ENCODE results near the gene TSC22D1.
A peak's percentile ranks its signal among the peaks of the same experiment; 100 is the strongest.
"Not testable (repeated sequence)": the region's sequence is repeated elsewhere in the genome, so short reads cannot be mapped to it uniquely, and the experiment has no call there.

Gene TSC22D1

DNA sequence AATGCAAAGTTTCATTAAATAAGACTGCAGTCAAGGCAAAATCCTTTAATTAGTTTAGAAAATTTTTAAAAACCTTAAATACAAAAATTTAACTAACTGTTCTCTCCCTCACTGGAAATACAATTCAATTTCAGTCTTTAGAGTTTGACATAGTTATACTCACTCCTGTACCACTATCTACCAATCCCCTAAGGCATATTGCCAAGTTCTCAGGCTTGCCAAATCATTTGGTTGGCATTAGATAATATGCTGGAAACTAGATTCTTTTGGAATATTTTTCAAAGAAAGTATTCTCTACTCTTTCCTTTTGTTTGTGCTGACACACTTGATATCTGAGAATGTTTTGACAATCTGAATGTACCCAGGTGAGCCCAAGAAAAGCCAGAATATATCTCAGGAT is 77.2 kb downstream of the TSC22D1 start:
- DNase-seq = no peak

- no peak for DNase-seq
Observed at GRCh38 chr13:44498502-44498901, 77.6 kb downstream of the TSC22D1 start.

DNA sequence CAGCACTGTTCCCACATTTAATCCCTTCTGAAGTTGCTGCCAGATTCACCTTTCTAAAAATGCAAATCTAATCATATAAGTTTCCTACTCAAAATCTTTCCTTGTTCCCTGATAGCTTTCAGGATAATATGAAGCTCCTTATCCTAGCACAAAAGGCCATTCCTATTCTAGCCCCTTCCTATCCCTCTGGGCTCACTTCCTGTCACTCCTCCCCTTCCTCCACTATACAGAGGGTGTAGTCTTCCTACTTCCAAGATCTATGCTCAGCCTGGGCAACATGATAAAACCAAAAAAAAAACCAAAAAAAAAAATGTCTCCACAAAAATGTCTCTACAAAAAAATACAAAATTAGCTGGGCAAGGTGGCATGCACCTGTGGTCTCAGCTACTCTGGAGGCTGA is 78.3 kb downstream of the TSC22D1 start:
- DNase-seq = no peak

DNA sequence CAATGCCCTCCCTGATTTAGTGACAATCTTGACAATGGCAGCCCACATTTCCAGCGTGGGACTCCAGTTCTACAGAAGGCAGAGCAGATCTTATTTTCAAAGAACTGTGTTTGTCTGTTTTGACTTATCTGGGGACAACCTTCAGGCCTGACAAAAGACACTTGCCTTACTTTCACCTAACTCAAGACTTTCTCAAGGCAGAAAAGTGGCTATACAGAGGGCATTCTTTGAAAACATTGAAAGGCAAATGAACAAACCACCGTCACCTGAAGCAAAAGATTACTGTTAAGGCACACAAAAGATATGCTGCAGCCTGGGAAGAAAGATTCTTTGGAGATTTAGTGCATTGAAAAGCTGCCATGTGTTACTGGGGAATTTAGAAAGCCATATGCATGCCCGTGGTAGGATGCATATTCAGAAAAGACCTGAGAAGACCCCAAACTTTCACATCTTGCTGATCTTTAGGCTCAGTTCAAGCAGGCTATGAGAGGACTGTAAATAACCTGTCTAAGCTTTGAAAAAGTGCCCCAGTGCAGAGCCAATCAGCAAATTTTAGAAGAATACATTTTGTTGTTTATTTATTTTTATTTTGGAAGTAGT is 82.8 kb downstream of the TSC22D1 start:
- DNase-seq = no peak

DNA sequence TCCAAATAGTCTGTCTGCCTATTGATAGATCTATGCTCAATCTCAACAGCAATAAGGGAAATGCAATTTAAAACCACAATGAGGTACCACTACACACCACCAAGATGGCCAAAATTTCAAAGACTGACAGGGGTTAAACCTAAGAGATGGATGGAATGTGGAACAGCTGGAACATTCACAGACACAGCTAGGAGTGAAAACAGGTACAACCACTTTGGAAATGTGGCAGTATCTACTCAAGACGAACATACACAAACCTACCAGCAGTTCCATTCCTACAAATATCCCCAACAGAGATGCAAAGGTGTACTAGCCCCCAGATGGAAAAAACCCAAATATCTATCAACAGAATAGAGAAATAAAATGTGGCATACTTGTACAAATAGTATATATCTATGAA is 86.4 kb downstream of the TSC22D1 start:
- DNase-seq = no peak

DNA sequence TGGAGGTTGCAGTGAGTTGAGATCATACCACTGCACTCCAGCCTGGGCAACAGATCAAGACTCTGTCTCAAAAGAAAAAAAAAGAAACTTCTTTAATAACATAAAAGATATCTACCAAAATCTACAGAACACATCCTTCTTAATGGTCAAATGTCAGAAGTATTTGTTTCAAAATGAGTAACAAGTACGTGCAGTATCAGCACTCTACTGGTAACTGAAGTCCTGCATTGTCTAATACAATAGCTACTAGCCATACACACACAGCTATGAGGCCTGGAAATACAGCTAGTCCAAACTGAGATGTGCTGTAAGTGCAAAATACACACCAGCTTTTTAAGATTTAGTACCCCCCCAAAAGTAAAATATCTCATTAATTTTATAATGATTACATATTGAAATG is 88.1 kb downstream of the TSC22D1 start:
- no peak for DNase-seq

DNA sequence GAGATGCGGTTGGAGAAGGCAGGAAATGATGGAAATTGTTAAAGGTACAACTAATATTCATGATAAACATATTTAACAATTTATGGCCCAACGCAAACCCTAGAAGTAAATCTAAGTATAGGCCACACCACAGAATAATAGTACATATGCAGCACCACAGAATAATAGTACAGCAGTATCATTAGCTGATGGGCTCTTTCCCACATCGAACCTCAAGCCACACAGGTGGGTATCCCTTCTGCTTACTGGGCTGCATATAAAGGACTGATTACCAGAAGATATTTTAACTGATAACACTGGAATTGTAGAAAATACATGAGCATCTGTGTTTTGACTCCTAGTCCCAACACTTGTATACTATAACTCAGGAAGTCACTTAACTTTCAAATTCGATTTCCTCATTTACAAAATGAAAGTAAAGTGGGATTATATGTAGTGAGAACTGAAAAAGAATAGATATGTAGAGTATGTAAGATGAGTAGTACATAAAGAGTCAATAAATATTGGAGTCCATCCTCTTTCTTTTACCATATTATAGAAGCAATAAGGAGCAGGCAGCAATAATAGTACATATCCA is 91.5 kb downstream of the TSC22D1 start:
- no peak for DNase-seq

DNA sequence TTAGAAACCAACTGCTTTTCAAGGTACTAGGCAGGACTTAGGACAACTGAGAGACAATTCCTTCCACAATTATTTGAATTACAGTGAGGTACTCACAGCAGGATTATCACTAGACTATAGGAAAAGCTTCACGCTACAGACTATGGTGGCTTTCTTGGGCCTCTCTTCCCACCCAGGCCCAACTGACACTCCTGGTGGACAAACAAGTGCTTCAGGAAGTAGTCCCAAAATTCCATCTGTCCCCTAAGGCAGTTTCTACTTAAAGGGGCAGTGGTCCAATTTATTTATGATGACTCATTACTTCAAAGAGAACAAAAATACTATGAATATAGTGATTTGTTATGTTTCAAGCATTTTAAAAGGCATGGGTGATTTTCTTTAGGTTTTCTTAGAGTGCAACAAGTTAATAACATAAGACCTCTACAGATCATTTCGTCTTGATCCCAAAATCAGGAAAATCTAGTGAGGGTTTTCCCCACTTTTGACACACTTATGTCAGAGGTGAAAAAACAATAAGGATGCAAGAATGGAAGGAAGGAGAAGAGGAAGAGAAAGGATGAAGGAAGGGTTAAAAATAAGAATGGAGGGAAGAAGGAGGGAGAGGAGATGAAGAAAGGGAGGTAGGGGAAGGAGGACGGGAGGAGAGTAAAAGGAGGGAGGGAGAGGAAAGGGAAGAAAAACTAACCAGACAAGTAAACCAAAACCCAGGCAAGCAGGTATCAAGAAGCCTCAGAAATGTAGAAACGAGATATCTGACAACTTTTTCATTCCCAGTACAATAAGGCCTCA is 101.8 kb downstream of the TSC22D1 start:
- DNase-seq = peak in 1 of 3 experiments; percentile 31

DNA sequence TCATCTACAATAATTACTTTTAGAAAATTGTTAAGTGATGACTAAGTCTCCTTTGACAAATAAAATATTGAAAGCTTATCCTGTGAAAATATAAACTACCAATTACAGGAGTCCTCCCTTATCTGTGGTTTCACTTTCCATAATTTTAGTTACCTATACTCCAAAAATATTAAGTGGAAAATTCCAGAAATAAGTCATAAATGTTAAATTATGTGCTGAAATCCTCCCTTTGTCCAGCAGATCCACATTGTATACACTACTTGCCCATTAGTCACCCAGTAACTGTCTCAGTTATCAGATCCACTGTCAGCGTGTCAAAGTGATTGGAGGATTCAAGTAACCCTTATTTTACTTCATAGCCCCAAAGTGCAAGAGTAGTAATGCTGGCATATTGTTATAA is 104.4 kb downstream of the TSC22D1 start:
- DNase-seq = no peak

DNA sequence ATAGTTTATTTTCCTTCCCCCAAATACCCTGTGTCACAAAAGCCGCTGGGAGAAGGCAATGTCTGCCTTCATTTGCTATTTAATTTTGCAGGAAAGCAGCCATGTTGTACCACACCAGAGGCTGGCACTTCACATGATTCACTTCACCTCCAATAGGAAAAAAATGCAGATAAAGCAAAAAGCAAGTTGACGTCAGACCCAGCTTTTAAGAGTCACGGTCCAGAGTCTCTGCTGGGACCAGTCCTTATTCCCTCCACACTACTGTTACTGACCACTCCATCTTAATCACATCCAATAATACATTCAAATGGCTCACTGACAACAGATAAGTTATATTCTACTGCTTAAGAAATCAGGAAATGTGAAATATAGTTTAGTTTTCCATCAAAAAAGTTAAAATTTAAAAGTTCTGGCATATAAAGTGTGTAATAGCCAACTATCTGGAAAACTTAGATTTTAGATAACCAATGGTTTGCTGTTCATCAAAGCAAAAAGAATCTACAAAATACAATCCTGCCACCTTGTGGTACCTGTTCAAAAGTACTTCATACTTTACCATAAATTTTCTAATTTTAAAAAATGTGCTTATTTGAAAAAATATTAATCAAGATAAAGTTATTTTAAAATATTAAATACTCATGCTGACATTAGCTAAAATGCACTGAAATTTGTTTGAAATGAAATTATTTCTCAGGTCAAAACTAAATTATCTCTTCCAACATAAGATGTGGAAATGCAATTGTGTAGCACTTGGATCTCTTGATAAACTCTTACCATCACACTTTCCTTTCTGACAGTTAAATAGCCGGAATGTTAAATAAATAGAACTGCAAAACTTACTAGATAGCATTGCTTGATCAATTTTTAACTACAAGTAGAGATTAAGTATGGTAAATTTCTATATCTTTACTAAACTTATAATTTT is 105.2 kb downstream of the TSC22D1 start:
- DNase-seq = peak in 2 of 3 experiments; percentile 12 to 49

- DNase-seq = no peak
Observed at GRCh38 chr13:44468874-44469273, 107.3 kb downstream of the TSC22D1 start.

DNA sequence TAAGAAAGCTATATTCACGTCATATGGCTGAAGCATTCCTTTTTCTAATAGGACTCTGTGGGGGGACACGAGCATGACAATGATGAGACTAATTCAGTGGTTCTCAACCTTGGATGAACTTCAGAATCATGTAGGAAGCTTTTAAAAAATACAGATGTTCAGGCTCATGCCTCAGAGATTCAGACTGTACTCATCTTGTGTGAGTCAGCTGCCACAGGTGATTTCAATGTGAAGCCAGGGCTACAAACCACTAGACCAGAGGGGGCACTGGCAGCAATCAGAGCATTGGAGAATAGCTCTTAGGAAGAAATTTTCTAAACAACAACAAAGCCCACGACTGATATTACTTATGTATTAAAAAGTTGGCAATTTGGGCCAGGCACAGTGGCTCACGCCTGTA is 110.8 kb downstream of the TSC22D1 start:
- no peak for DNase-seq

- DNase-seq = peak in 1 of 3 experiments; percentile 51
Observed at GRCh38 chr13:44464471-44464870, 111.7 kb downstream of the TSC22D1 start.

- no peak for DNase-seq
Observed at GRCh38 chr13:44463759-44464158, 112.4 kb downstream of the TSC22D1 start.

DNA sequence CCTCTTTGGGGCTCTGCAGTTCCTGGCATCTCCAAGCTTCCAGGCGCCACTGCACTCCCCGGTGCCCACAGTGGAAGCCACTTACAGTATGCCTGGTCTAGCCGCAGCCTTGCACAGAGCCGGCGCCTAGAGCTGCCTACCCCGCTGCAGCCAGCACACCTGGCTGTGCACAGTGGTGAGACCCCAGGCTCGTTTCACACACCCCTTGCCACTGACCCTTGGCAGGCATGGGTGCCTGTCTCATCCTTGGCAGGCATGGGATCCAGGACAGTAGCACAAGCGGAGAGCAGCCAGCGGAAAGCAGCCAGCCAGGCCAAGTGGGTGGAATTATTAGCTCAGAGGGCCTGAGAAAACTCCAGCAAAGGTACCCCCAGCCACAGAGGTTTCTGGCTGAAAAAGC is 116.5 kb downstream of the TSC22D1 start:
- no peak for DNase-seq

GRCh38 chr13:44458313-44458975 is 117.7 kb downstream of the TSC22D1 start:
- no peak for DNase-seq

- not testable (repeated sequence) for DNase-seq
Observed at GRCh38 chr13:44456212-44456611, 119.9 kb downstream of the TSC22D1 start.

GRCh38 chr13:44455769-44456168 is 120.4 kb downstream of the TSC22D1 start:
- no peak for DNase-seq

DNA sequence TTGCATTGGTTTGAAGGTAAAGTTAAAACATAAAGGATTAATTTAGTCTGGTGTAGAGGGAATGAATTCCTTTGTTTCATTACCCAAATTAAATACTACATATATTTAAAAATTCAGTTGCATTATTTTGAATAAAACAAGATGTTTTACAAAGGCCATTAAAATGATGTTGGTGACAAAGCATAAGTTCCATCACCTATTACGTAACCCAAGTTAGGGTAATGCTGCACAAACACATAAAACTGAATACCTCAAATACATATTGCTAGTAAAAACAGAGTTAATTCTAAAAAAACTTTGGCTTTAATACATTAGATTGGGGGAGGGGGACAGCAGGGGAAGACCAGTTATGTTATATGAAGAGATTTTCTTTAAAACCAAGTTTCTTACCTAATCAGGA is 122.2 kb downstream of the TSC22D1 start:
- no peak for DNase-seq

DNA sequence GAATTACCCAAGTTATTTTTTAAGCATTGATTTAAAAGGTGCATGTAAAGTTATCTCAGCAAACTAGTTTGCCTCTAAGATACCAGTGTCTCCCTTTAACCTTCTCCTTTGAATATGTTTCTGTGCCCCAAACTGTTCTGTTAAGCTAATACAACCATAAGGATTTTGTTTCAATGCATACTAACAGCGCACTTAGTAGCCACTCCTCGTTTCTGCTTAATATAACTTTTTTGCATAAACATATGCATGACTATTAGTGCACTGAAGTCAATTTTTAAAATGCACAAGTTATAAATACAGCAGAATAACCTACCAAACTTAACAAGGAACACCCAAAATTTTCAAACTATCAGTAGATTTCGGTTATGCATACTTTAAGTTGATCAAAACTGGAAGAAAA is 123.1 kb downstream of the TSC22D1 start:
- DNase-seq = no peak

- DNase-seq = no peak
Observed at GRCh38 chr13:44452418-44452817, 123.7 kb downstream of the TSC22D1 start.

GRCh38 chr13:44451651-44452050 is 124.5 kb downstream of the TSC22D1 start:
- no peak for DNase-seq

DNA sequence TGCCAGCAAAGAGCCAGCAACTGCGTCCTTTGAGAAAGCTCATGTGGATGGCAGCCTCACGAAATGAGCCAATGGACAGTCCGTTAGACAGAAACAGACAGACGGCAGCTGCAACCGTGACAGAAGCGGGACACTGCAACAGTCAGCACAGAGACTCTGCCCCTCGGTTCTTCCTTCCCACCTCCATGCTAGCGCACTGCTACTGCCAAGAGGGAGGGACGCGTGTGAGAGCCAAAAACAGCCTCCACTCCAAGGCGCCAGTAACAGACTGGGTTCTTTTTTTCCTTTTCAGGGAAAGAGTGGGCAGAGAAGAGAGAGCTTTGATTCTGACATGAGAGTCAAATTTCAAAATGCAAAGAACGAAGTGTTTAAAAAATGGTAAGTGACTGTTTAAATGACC is 125.0 kb downstream of the TSC22D1 start:
- DNase-seq = no peak
